H54 (cell line): ENCODE data around the gene CIT.

Experiments
- DNase-seq: peaks from one replicate; pipeline ENCODE4 v3.0.0; 2011; ENCODE audit warnings: low spot score, mixed read lengths; ENCODE audit not compliant: insufficient read length
- FAIRE-seq: peaks from 3 replicates; lab custom pipeline; 2011; peaks lifted over from hg19 to GRCh38; lab: Jason Lieb, UNC
- POLR2A ChIP-seq: IDR thresholded peaks from 2 replicates; pipeline ENCODE4 v1.6.1; 2011; ENCODE audit warnings: low read depth, mild to moderate bottlenecking, low read length

Gene CIT

GRCh38 chr12:119770146-119770545 lies 107.0 kb downstream of the CIT start:
- TF ChIP-seq POLR2A, result no peak
- DNase-seq (no peak), FAIRE-seq (no peak)

GRCh38 chr12:119762619-119763018 lies 114.5 kb downstream of the CIT start:
- DNase-seq, result no peak
- no peak for FAIRE-seq
- no peak for TF ChIP-seq POLR2A

GRCh38 chr12:119758722-119759121 lies 118.4 kb downstream of the CIT start:
- no peak for TF ChIP-seq POLR2A
- no peak for FAIRE-seq
- DNase-seq, result no peak

- FAIRE-seq (no peak), DNase-seq (no peak)
- TF ChIP-seq POLR2A, result no peak
These were observed 118.9 kb downstream of the CIT start for GRCh38 chr12:119758234-119758633.

GRCh38 chr12:119751961-119752360 lies 125.2 kb downstream of the CIT start:
- FAIRE-seq, result no peak
- no peak for TF ChIP-seq POLR2A
- DNase-seq, result no peak

GRCh38 chr12:119749666-119750065 lies 127.5 kb downstream of the CIT start:
- TF ChIP-seq POLR2A, result no peak
- DNase-seq, result no peak
- FAIRE-seq, result no peak

GRCh38 chr12:119748497-119748896 lies 128.6 kb downstream of the CIT start:
- DNase-seq (no peak), FAIRE-seq (no peak)
- no peak for TF ChIP-seq POLR2A

GRCh38 chr12:119746169-119746568 lies 131.0 kb downstream of the CIT start:
- TF ChIP-seq POLR2A, result no peak
- no peak for DNase-seq
- FAIRE-seq, result no peak

GRCh38 chr12:119744900-119745606 lies 132.1 kb downstream of the CIT start:
- DNase-seq, result no peak
- no peak for TF ChIP-seq POLR2A
- no peak for FAIRE-seq

- no peak for DNase-seq
- no peak for FAIRE-seq
- no peak for TF ChIP-seq POLR2A
These were observed 134.4 kb downstream of the CIT start for GRCh38 chr12:119742700-119743099.

GRCh38 chr12:119740830-119741229 lies 136.3 kb downstream of the CIT start:
- no peak for DNase-seq
- no peak for FAIRE-seq
- no peak for TF ChIP-seq POLR2A

GRCh38 chr12:119735079-119735478 lies 142.0 kb downstream of the CIT start:
- DNase-seq (no peak), FAIRE-seq (peak; percentile 64)
- TF ChIP-seq POLR2A, result no peak

GRCh38 chr12:119730381-119730780 lies 146.7 kb downstream of the CIT start:
- no peak for DNase-seq
- FAIRE-seq, result no peak
- TF ChIP-seq POLR2A, result no peak

GRCh38 chr12:119729871-119730270 lies 147.2 kb downstream of the CIT start:
- DNase-seq, result no peak
- no peak for TF ChIP-seq POLR2A
- FAIRE-seq, result no peak

- no peak for FAIRE-seq
- DNase-seq, result no peak
- TF ChIP-seq POLR2A, result no peak
These were observed 148.7 kb downstream of the CIT start for GRCh38 chr12:119728444-119728745.
